GM12801 (cell line): ENCODE data around the gene RBM26.

ENCODE experiments used
- CTCF ChIP-seq: IDR thresholded peaks from one replicate; pipeline ENCODE4 v1.5.1; 2011; ENCODE audit warnings: control low read depth; ENCODE audit not compliant: insufficient read length; ENCODE audit errors: extremely low read depth

The RBM26 gene

GRCh38 chr13:79384022-79384610 lies 21.9 kb downstream of the RBM26 start:
- TF ChIP-seq CTCF, result no peak

- TF ChIP-seq CTCF, result no peak
Measured at GRCh38 chr13:79382545-79383275, 23.3 kb downstream of the RBM26 start.

GRCh38 chr13:79380997-79381396 lies 25.1 kb downstream of the RBM26 start:
- TF ChIP-seq CTCF, result no peak

GRCh38 chr13:79379274-79379673 lies 26.8 kb downstream of the RBM26 start:
- no peak for TF ChIP-seq CTCF

- no peak for TF ChIP-seq CTCF
Measured at GRCh38 chr13:79376843-79377242, 29.2 kb downstream of the RBM26 start.

GRCh38 chr13:79374578-79374977 lies 31.5 kb downstream of the RBM26 start:
- TF ChIP-seq CTCF, result no peak

- TF ChIP-seq CTCF, result no peak
Measured at GRCh38 chr13:79373916-79374315, 32.1 kb downstream of the RBM26 start.
